Left ventricle myocardium inferior (tissue), 1 donor: ENCODE measurements around the gene EPHA5. TPM values are rescaled to one million over a fixed set of nuclear protein-coding genes. Genes with fewer than 3 reads are reported as not detected.
"Not testable (repeated sequence)": the region's sequence is repeated elsewhere in the genome, so short reads cannot be mapped to it uniquely, and the experiment has no call there.

Experiments
- DNase-seq: peaks from one replicate; pipeline ENCODE4 v3.0.0-alpha.2; 2020
- H3K27ac ChIP-seq: fragments of 200-600 bp; replicated peaks from 2 replicates; pipeline ENCODE4 v1.8.0; 2021
- H3K27me3 ChIP-seq: fragments of 200-600 bp; 2 replicates; pipeline ENCODE4 v1.8.0; 2021; ENCODE audit warnings: low read depth
- H3K36me3 ChIP-seq: fragments of 200-600 bp; 2 replicates; pipeline ENCODE4 v1.8.0; 2021
- H3K4me1 ChIP-seq: fragments of 200-600 bp; 2 replicates; pipeline ENCODE4 v1.8.0; 2021
- H3K4me3 ChIP-seq: fragments of 200-600 bp; 2 replicates; pipeline ENCODE4 v1.8.0; 2021; ENCODE audit warnings: mild to moderate bottlenecking, moderate library complexity
- H3K9me3 ChIP-seq: fragments of 200-600 bp; replicated peaks from 2 replicates; pipeline ENCODE4 v1.8.0; 2021
- CTCF ChIP-seq: fragments of 200-600 bp; IDR thresholded peaks from 2 replicates; pipeline ENCODE4 v1.8.0; 2021; ENCODE audit warnings: antibody characterized with exemption, mild to moderate bottlenecking, borderline replicate concordance
- intact Hi-C: fragments of 100-400 bp; cut with micrococcal nuclease; formaldehyde crosslinking; loops from one replicate; pipeline ENCODE4 v1.11.0; 2022
- total RNA-seq: library from RNA; stranded (reverse); fragmentation: NEBNext Ultra II Directional; extraction: Animal tissue kit (Norgen Biotek cat#: 25700); gene quantifications from one replicate; pipeline ENCODE4 v1.2.1, GENCODE V29; 2021
- donor health status: DM: no; HTN: yes; CAD: no; lungs with severe emphysema.

Gene EPHA5
- total RNA-seq, 1 donor from 2014 or later: not detected

GRCh38 chr4:65337371-65337770 lies 332.9 kb downstream of the EPHA5 start:
- Histone ChIP-seq H3K27me3 (no peaks in the 10 kb centered on the region), H3K4me3 (no peak overlapping the region), H3K36me3 (no peaks in the 10 kb centered on the region), H3K4me1 (no peaks in the 10 kb centered on the region), H3K27ac (no peak overlapping the region), H3K9me3 (no peaks in the 10 kb centered on the region)
- intact Hi-C loops: no loop called here
- TF ChIP-seq CTCF: no peak
- DNase-seq: no peak

DNA sequence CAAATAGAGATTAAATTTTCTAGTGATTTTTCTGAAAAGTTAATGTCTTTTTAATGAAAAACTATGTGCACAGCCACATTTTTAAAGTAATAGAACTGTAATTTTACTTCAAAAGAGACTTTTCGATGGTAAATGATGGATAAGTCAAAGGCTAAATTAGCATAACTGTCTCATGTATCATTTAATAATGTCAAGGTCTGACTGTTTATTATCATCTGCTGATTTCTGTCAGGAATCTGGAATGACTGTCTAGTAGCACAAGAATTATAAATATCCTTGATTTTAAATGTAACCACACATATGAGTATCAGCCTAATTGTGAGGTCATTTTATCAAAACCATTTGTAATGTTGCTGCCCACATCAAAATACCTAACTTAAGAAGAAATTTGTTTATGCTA lies 333.8 kb downstream of the EPHA5 start:
- no peaks in the 10 kb centered on the region for H3K36me3 ChIP-seq
- no peak overlapping the region for H3K27ac ChIP-seq
- no peak for DNase-seq
- TF ChIP-seq CTCF: no peak
- H3K4me1 ChIP-seq: no peaks in the 10 kb centered on the region
- no peaks in the 10 kb centered on the region for H3K27me3 ChIP-seq
- H3K4me3 ChIP-seq: no peak overlapping the region
- H3K9me3 ChIP-seq: no peaks in the 10 kb centered on the region
- intact Hi-C loops: no loop called here

GRCh38 chr4:65316534-65316933 lies 353.8 kb downstream of the EPHA5 start:
- no peak for DNase-seq
- TF ChIP-seq CTCF: no peak
- intact Hi-C loops: no loop called here

DNA sequence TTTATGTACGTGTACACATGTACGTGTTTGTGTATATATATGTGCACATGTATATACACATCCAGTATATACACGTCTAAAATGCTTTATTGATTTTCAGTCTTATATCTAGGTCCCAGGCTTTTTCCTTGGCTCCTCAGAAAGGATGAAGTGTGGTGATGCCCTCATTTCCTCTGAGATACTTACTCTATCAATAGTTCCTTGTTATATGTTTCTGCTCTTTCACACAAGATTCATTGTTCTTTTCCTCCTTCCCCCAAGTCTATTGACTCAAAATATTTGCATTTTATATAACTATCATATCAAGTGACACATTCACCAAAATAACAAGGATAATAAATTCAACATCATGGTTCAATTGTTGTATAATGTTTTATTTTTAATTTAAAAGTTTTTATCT lies 359.2 kb downstream of the EPHA5 start:
- no peak for DNase-seq
- Histone ChIP-seq H3K4me1 (no peaks in the 10 kb centered on the region), H3K36me3 (no peaks in the 10 kb centered on the region), H3K27ac (no peak overlapping the region), H3K27me3 (no peaks in the 10 kb centered on the region), H3K9me3 (no peaks in the 10 kb centered on the region), H3K4me3 (no peak overlapping the region)
- intact Hi-C loops: no loop called here
- no peak for TF ChIP-seq CTCF

More at GRCh38 chr4:65316534-65316933, 353.8 kb downstream of the EPHA5 start:
- Histone ChIP-seq H3K36me3 (no peaks in the 10 kb centered on the region), H3K27me3 (no peaks in the 10 kb centered on the region), H3K9me3 (no peaks in the 10 kb centered on the region), H3K4me1 (no peaks in the 10 kb centered on the region), H3K27ac (no peak overlapping the region), H3K4me3 (no peak overlapping the region)

- intact Hi-C loops: no loop called here
- TF ChIP-seq CTCF: no peak
Measured at GRCh38 chr4:65310586-65310985, 359.7 kb downstream of the EPHA5 start.

DNA sequence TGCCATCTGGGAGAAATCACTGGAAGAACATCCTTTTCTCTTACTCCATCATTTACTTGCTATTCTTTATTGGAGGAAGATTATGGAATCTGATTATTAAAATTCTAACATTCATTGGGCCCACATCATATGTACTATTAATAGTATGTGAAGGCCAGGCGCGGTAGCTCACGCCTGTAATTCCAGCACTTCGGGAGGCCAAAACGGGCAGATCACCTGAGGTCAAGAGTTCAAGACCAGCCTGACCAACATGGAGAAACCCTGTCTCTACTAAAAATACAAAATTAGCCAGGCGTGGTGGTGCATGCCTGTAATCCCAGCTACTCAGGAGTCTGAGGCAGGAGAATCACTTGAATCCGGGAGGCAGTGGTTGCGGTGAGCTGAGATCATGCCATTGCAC lies 361.7 kb downstream of the EPHA5 start:
- H3K4me3 ChIP-seq, H3K27ac ChIP-seq, H3K9me3 ChIP-seq, H3K27me3 ChIP-seq, intact Hi-C loops, H3K4me1 ChIP-seq, H3K36me3 ChIP-seq, DNase-seq: not testable (repeated sequence)

More at GRCh38 chr4:65310586-65310985, 359.7 kb downstream of the EPHA5 start:
- no peak overlapping the region for H3K27ac ChIP-seq
- H3K36me3 ChIP-seq: no peaks in the 10 kb centered on the region
- H3K9me3 ChIP-seq: no peaks in the 10 kb centered on the region
- DNase-seq: no peak
- no peaks in the 10 kb centered on the region for H3K27me3 ChIP-seq
- no peaks in the 10 kb centered on the region for H3K4me1 ChIP-seq
- H3K4me3 ChIP-seq: no peak overlapping the region
